Stimulated activated CD4-positive, alpha-beta T cell treated with anti-CD3 and anti-CD28 coated beads, Interleukin-15, amount 100 ng/mL, for 48 hours (primary cell): ENCODE results near the gene ZFYVE16.
"Not testable (repeated sequence)": the region's sequence is repeated elsewhere in the genome, so short reads cannot be mapped to it uniquely, and the experiment has no call there.

Experiments used
- DNase-seq, 2 donors: peaks; one replicate each; pipeline ENCODE4 v3.0.0-alpha.2; 2020; ENCODE audit warnings: low read depth in 2 of 2

ZFYVE16 gene

DNA sequence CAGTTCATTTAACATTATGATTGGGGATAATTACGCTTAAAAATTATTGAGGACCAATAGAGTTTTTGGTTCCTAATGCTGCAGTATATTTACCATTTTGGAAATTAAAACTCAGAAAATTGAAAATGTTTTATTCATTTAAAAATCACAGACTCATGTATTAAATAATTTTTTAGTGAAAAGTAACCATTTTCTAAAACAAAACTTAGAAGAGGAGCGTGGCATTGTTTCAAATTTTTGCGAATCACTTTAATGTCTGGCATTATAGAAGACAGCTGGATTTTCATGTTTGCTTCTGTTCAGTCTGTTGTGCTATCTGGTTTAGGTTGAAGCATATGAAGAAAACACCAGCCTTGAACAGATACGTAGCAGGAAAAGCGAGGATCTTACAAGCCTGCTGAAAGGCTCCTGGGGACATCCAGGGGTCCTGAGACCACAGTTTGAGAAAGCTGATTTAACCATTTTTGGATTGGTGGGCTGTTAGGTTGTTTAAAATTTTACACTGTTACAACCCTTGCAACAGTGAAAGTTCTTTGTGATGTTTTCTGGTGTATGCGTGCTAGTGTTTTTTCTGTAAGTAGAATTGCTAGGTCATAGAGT is 1.6 kb downstream of the ZFYVE16 start:
- DNase-seq: no peak

- DNase-seq: no peak
Observed at GRCh38 chr5:80411589-80412219, 3.8 kb downstream of the ZFYVE16 start.

DNA sequence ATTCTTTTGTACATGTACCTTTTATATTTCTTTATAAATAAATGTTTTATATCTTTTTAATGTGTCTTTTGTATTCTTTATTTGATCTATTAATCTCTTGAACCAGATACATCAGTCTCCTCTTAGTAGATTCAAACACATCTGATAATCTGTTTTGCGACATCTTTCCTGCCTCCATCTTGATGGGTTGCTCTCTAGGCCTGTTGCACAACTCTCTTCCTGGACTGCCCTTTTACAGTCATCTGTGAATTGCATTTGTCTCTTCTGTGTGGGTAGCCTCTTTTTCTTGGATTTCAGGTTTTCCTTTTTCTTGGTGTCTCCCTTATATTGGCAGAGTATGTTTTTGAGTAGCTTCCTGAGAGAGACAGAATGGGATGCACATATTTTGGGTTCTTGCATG is 6.2 kb downstream of the ZFYVE16 start:
- DNase-seq: no peak

DNA sequence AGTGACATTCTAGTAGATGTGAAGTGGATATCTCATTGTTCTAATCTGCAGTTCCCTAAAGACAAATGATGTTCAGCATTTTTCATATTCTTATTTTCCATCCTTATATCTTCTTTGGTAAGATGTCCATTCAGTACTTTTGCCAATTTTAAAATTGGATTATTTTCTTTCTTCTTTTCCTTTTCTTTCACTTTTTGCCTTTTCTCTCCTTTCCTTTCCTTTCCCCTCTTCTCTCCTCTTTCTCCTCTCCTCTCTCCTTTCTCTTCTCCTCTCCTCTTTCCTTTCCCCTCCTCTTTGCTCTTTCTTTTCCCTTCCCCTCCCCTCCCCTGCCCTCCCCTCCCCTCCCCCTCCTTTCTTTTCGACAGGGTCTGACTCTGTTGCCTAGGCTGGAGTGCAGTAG is 10.1 kb downstream of the ZFYVE16 start:
- DNase-seq: no peak

- DNase-seq: not testable (repeated sequence)
Observed at GRCh38 chr5:80424365-80424764, 16.5 kb downstream of the ZFYVE16 start.

DNA sequence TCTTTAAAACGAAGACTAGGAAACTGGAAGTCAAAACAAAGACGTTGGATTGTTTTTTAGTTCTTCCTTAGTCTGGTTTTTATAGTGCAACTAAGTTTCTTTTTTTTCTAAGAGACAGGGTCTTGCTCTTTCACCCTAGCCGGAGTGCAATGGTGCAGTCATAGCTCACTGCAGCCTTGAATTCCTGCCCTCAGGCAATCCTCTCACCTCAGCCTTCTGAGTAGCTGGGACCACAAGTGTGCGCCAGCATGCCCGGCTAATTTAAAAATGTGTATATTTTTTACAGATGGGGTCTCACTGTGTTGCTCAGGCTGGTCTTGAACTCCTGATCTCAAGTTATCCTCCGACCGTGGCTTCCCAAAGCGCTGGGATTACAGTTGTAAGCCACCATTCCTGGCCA is 27.6 kb downstream of the ZFYVE16 start:
- DNase-seq: no peak

GRCh38 chr5:80437326-80437725 is 29.5 kb downstream of the ZFYVE16 start:
- no peak for DNase-seq

DNA sequence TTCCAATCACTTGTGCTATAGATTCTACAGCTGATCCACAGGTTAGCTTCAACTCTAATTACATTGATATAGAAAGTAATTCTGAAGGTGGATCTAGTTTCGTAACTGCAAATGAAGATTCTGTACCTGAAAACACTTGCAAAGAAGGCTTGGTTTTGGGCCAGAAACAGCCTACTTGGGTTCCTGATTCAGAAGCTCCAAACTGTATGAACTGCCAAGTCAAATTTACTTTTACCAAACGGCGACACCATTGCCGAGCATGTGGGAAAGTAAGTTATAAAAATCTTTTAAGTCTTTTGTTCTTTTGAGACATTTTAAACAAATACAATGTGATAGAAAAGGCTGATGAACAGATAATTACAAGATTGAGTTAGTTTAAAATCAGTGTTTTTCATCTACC is 30.9 kb downstream of the ZFYVE16 start:
- no peak for DNase-seq

- no peak for DNase-seq
Observed at GRCh38 chr5:80439213-80439612, 31.3 kb downstream of the ZFYVE16 start.

GRCh38 chr5:80442742-80443141 is 34.9 kb downstream of the ZFYVE16 start:
- DNase-seq: no peak

DNA sequence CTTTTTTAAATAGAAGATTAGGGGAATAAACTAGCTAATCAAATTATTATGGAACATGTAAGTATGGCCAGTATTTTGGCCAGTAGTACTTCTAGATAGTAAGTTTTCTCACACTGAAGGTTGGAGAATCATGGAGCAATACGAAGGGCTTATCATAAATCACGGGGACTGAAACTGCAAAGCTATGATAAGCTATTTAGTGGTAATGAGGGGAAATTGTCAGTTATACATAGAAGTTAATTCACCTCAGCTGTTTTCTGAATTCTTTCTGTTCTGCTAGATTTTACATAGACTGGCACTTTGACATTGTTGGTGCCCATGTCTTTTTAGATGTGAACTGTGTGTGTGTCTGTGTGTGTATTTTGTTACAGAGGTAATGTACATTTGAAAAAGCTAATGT is 45.5 kb downstream of the ZFYVE16 start:
- no peak for DNase-seq

DNA sequence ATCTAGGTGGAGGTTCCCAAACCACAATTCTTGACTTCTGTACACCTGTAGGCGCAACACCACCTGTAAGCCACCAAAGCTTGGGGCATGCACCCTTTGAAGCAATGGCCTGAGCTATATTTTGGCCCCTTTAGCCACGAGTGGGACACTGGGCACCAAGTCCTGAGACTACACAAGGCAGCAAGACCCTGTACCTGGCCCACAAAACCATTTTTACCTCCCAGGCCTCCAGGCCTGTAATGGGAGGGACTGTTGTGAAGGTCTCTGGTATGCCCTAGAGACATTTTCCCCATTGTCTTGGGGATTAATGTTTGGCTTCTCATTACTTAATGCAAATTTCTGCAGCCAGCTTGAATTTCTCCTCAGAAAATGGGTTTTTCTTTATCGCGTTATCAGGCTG is 55.4 kb downstream of the ZFYVE16 start:
- no peak for DNase-seq

GRCh38 chr5:80466669-80467485 is 59.0 kb downstream of the ZFYVE16 start:
- DNase-seq: no peak

- no peak for DNase-seq
Observed at GRCh38 chr5:80468131-80468530, 60.3 kb downstream of the ZFYVE16 start.

DNA sequence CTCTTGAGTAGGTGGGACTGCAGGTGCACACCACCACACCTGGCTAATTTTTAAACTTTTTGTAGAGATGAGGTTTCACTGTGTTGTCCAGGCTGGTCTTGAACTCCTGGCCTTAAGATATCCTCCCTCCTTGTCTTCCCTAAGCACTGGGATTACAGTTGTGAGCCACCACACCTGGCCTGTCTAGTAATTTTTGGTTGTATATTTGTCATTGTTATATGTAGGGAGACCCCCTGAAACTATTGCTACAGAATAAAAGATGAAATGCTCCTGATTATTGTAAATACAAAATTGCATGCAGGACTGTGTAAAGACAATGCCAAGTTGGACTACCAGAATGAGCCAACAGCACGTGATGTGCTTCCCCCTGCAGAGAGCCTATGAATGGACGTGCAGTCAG is 62.8 kb downstream of the ZFYVE16 start:
- not testable (repeated sequence) for DNase-seq

GRCh38 chr5:80474929-80475328 is 67.1 kb downstream of the ZFYVE16 start:
- no peak for DNase-seq

- no peak for DNase-seq
Observed at GRCh38 chr5:80479713-80480112, 71.8 kb downstream of the ZFYVE16 start.

GRCh38 chr5:80480354-80480753 is 72.5 kb downstream of the ZFYVE16 start:
- no peak for DNase-seq

- peak in 1 of 2 donors; percentile 2 for DNase-seq
Observed at GRCh38 chr5:80481019-80481893, 73.4 kb downstream of the ZFYVE16 start.

DNA sequence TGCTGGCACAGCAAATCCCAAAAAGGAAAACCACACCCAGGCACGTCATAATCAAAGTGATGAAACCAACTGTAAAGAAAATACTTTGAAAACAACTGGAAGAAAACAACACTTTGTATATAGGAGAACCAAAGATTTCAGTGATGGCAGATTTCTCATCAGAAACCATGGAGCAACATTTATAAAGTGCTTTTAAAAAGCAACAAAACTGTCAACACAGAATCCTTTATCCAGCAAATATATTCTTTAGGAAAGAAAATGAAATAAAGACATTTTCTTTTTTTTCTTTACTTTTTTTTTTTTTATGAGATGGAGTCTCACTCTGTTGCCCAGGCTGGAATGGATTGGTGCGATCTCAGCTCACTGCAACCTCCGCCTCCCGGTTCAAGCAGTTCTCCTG is 74.7 kb downstream of the ZFYVE16 start:
- no peak for DNase-seq

DNA sequence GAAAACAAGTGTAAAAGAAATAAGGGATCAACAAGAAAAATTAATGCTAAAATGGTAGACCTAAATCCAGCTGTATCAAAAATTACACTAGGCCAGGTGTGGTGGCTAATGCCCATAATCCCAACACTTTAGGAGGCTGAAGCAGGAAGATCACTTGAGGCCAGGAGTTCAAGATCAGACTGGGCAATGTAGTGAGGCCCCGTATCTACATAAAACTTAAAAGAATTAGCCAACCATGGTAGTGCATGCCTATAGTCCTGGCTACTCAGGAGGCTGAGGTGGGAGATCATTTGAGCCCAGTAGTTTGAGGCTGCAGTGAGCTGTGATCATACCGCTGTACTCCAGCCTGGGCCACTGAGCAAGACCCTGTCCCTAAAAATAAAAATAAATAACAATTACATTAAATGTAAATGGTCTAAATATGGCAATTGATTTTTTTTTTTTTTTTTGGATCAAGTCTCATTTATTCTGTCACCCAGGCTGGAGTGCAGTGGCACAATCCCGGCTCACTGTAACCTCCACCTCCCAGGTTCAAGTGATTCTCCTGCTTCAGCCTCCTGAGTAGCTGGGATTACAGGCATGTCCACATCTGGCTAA is 75.9 kb downstream of the ZFYVE16 start:
- no peak for DNase-seq

DNA sequence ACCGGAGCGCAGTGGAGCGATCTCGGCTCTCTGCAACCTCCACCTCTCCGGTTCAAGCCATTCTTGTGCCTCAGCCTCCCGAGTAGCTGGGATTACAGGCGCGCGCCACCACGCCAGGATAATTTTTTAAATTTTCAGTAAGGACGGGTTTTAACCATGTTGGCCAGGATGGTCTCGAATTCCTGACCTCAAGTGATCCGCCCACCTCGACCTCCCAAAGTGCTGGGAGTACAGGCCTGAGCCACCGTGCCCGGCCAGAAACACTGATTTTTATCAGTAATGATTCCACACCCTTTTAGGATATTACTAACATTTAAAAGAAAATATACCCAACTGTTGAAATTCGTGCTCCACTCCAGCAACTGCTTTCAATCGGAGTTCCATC is 79.6 kb downstream of the ZFYVE16 start:
- DNase-seq: no peak
